K562 (cell line): ENCODE data around the gene SRP54. TPM values are rescaled to one million over a fixed set of nuclear protein-coding genes. Genes with fewer than 3 reads are reported as not detected.

Experiments
- ATAC-seq: fragments of 200-7000 bp; cut with Tn5 transposase; 3 replicates; pipeline ENCODE4 v1.9.1; 2020; ENCODE audit warnings: moderate library complexity
- BruUV-seq: library from RNA; stranded (reverse); fragments of 400-500 nt; replicated peaks from 2 replicates; lab custom pipeline; 2021; lab: Mats Ljungman, UMichigan
- CTCF ChIA-PET: fragments of 300-600 bp; formaldehyde crosslinking; extraction: SDS; loops from one replicate; lab custom pipeline; 2021; ENCODE audit warnings: low intra/inter-chr PET ratio; lab: Yijun Ruan, JAX
- POLR2A ChIA-PET: fragments of 300-600, 350-650 bp; sonication (Branson Sonifier 250); formaldehyde crosslinking; extraction: SDS; loops from one replicate; lab custom pipeline; 2021; ENCODE audit warnings: antibody characterized with exemption, inconsistent platforms; lab: Yijun Ruan, JAX
- DNase-seq, 4 experiments: peaks; one replicate each; pipeline versions ENCODE4 v3.0.0 to v3.0.0-alpha.2; 2011 to 2018; ENCODE audit warnings: low spot score in 3 of 4, mixed read lengths in 3 of 4; ENCODE audit errors: extremely low read depth in 1 of 4
- FAIRE-seq: peaks from 2 replicates; lab custom pipeline; 2011; peaks lifted over from hg19 to GRCh38; lab: Jason Lieb, UNC
- H2AFZ ChIP-seq: 2 replicates; pipeline ENCODE4 v1.6.0; 2011; ENCODE audit warnings: low read depth, low read length, control low read depth, inconsistent platforms
- H3K27ac ChIP-seq: fragments of 200-600 bp; 3 replicates; pipeline ENCODE4 v1.8.0; 2011; ENCODE audit warnings: low read depth, mild to moderate bottlenecking, control low read depth, inconsistent platforms, low read length, moderate library complexity, mixed read lengths; ENCODE audit errors: extremely low read depth
- H3K27me3 ChIP-seq, 2 experiments: fragments of 300-600 bp in 1 of 2; 2 replicates in 1 of 2; 3 replicates in 1 of 2; pipeline versions ENCODE4 v1.6.0 to v1.8.0; 2011; ENCODE audit warnings: inconsistent platforms in 2 of 2, low read length in 2 of 2, mild to moderate bottlenecking in 1 of 2, mixed read lengths in 1 of 2, moderate library complexity in 1 of 2; ENCODE audit not compliant: control insufficient read depth in 2 of 2, insufficient read depth in 2 of 2
- H3K36me3 ChIP-seq: fragments of 300-600 bp; 3 replicates; pipeline ENCODE4 v1.8.0; 2011; ENCODE audit warnings: mild to moderate bottlenecking, low read length, inconsistent platforms; ENCODE audit not compliant: control insufficient read depth, insufficient read depth
- H3K4me1 ChIP-seq, 2 experiments: fragments of 200-600 bp in 1 of 2; replicated peaks in 1 of 2; 2 replicates in 1 of 2; 3 replicates in 1 of 2; pipeline versions ENCODE4 v1.5.1 to v1.8.0; 2011; ENCODE audit warnings: inconsistent platforms in 2 of 2, low read length in 2 of 2, mild to moderate bottlenecking in 1 of 2, mixed read lengths in 1 of 2, moderate library complexity in 1 of 2; ENCODE audit not compliant: control insufficient read depth in 2 of 2, insufficient read depth in 2 of 2
- H3K4me2 ChIP-seq: 2 replicates; pipeline ENCODE4 v1.6.1; 2011; ENCODE audit warnings: low read length, control low read depth, inconsistent platforms, mixed read lengths; ENCODE audit not compliant: insufficient read depth
- H3K4me3 ChIP-seq: fragments of 200-600 bp; sonication (generic), shearing (Covaris generic); 2 replicates; pipeline ENCODE4 v1.5.1; 2016; ENCODE audit warnings: control low read depth, inconsistent platforms
- H3K79me2 ChIP-seq: fragments of 200-600 bp; 3 replicates; pipeline ENCODE4 v1.8.0; 2011; ENCODE audit warnings: low read length, inconsistent platforms; ENCODE audit not compliant: control insufficient read depth, insufficient read depth
- H3K9ac ChIP-seq, 2 experiments: 2 replicates each; pipeline versions ENCODE4 v1.6.0 to v1.6.1; 2011; ENCODE audit warnings: low read depth in 2 of 2, low read length in 2 of 2, control low read depth in 1 of 2, inconsistent platforms in 1 of 2, mild to moderate bottlenecking in 1 of 2, mixed read lengths in 1 of 2; ENCODE audit not compliant: insufficient read depth in 1 of 2
- H3K9me1 ChIP-seq: one replicate; pipeline ENCODE4 v1.6.0; 2011; ENCODE audit warnings: inconsistent platforms, mild to moderate bottlenecking, low read length, moderate library complexity; ENCODE audit not compliant: control insufficient read depth, insufficient read depth
- H3K9me3 ChIP-seq: replicated peaks from 2 replicates; pipeline ENCODE4 v1.5.1; 2011; ENCODE audit warnings: low read depth, low read length, inconsistent platforms; ENCODE audit not compliant: control insufficient read depth, insufficient read depth
- H4K20me1 ChIP-seq: replicated peaks from 2 replicates; pipeline ENCODE4 v1.6.1; 2011; ENCODE audit warnings: low read length, inconsistent platforms, mixed read lengths; ENCODE audit not compliant: control insufficient read depth, insufficient read depth
- BRF2 ChIP-seq: IDR thresholded peaks from 3 replicates; pipeline ENCODE4 v1.6.1; 2011; ENCODE audit warnings: borderline replicate concordance, mild to moderate bottlenecking; ENCODE audit not compliant: insufficient read length, insufficient read depth
- DMBX1 ChIP-seq: fragments of 250-450 bp; sonication (Bioruptor Pico); IDR thresholded peaks from 2 replicates; pipeline ENCODE4 v1.8.0; 2022; ENCODE audit warnings: inconsistent platforms, mild to moderate bottlenecking, moderate library complexity, borderline replicate concordance
- GTF2E2 ChIP-seq: fragments of 200-800 bp; sonication (Bioruptor generic); IDR thresholded peaks from 2 replicates; pipeline ENCODE4 v1.6.1; 2016; ENCODE audit warnings: missing genetic modification characterization, missing compliant biosample characterization
- HOXB6 ChIP-seq: fragments of 250-450 bp; sonication (Bioruptor Pico); IDR thresholded peaks from 2 replicates; pipeline ENCODE4 v1.5.1; 2022; ENCODE audit warnings: mild to moderate bottlenecking, borderline replicate concordance
- PHF20 ChIP-seq: fragments of 450-650 bp; IDR thresholded peaks from 2 replicates; pipeline ENCODE4 v1.6.1; 2018; ENCODE audit not compliant: partially characterized antibody
- THAP12 ChIP-seq: fragments of 250-450 bp; sonication (Bioruptor Pico); IDR thresholded peaks from 2 replicates; pipeline ENCODE4 v1.9.0; 2021; ENCODE audit warnings: mild to moderate bottlenecking, inconsistent platforms
- ZFP91 ChIP-seq: sonication (generic); formaldehyde crosslinking; IDR thresholded peaks from 2 replicates; pipeline ENCODE4 v1.8.0; 2022; ENCODE audit warnings: mild to moderate bottlenecking, missing genetic modification reagents
- WGBS: fragments of 100-300 bp; shearing (Covaris generic); methylation state at CpG from one replicate; pipeline ENCODE4 v1.1.6; 2016; ENCODE audit warnings: low coverage, mixed read lengths; ENCODE audit not compliant: insufficient coverage; ENCODE audit errors: missing lambda C conversion rate; 5-methylcytosine and 5-hydroxymethylcytosine counted together
- in situ Hi-C: fragments of 300-500 bp; cut with MboI; formaldehyde crosslinking; loops from 4 replicates; pipeline ENCODE4 v1.15.0; 2018; ENCODE audit warnings: inconsistent platforms, mixed read lengths
- intact Hi-C: fragments of 100-400 bp; cut with micrococcal nuclease; formaldehyde crosslinking; loops from 2 replicates; pipeline ENCODE4 v1.14.2; 2022
- polyA plus RNA-seq, 8 experiments: library from polyadenylated mRNA; depleted of rRNA in 4 of 8; stranded (reverse) in 5 of 8; unstranded in 3 of 8; fragments of >200 nt; fragmentation: Nextera tagmentation in 2 of 8; fragmentation: Illumina TruSeq in 1 of 8; extraction: Ambion mirVana in 2 of 8; extraction: Trizol in 1 of 8; gene quantifications; 2 replicates each; pipeline versions ENCODE4 v1.2.1 to v1.2.3, GENCODE V29; 2011 to 2014; ENCODE audit warnings: inconsistent platforms in 1 of 8, missing spikeins in 1 of 8
- total RNA-seq, 7 experiments: library from RNA; depleted of rRNA in 6 of 7; stranded (reverse); fragments of >200 nt in 6 of 7; fragmentation: Illumina TruSeq in 2 of 7; extraction: Trizol in 2 of 7; gene quantifications; 2 replicates each; pipeline versions ENCODE4 v1.2.1 to v1.2.3, GENCODE V29; 2011 to 2021; ENCODE audit warnings: low replicate concordance in 1 of 7
- TF ChIP-seq, protein P1 (sequence below): sonication (generic); formaldehyde crosslinking; IDR thresholded peaks from 2 replicates; pipeline ENCODE4 v1.8.0; 2023; ENCODE audit warnings: mild to moderate bottlenecking, missing genetic modification reagents

SRP54 gene
- total and polyA plus RNA-seq, 9 of the 15 experiments (the other 6 are each of a cell fraction or from before 2014, with no cell fraction given), result 28.6 to 69.8 (median 51.7) TPM

DNA sequence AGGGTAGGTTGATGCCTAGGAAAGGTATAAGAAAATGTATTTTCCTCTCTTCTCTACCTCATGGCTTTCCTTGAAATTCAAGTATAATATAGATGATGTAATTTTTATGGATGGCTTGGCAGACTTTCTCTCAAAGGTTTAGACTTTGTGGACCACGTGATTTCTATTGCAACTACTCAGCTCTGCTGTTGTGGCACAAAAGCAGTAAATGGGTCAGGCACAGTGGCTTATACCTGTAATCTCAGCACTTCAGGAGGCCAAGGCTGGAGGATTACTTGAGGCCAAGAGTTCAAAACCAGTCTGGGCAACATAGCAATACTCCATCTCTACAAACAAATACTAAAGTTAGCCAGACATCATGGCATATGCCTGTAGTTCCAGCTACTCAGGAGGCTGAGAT, 22.0 kb downstream of the SRP54 start:
- Histone ChIP-seq H4K20me1 (no peaks in the 10 kb centered on the region), H3K27ac (no peak overlapping the region), H3K27me3 (no peaks in the 10 kb centered on the region), H3K9ac (no peak overlapping the region), H3K79me2 (no peaks in the 10 kb centered on the region), H3K4me2 (no peak overlapping the region), H3K9me1 (no peaks in the 10 kb centered on the region), H3K36me3 (peaks cover 20% of the 10 kb centered on the region; the same call in 2 of the 3 replicates), H3K9me3 (no peaks in the 10 kb centered on the region), H3K4me1 (no peaks in the 10 kb centered on the region), H3K4me3 (no peak overlapping the region), H2AFZ (no peak overlapping the region)
- ATAC-seq (no peak), FAIRE-seq (no peak), DNase-seq (no peak)
- in situ Hi-C loops, result no loop called here
- TSS peak; percentile 24 for BruUV-seq
- intact Hi-C loops, result no loop called here
- whole genome bisulfite sequencing, result 89% methylated on average over 1 of the region's 1 CpG
- ChIA-PET CTCF (no interaction called here), POLR2A (no interaction called here)
- TF ChIP-seq DMBX1 (CRISPR knock-in tag), result no peak
- TF ChIP-seq, protein P1, sequence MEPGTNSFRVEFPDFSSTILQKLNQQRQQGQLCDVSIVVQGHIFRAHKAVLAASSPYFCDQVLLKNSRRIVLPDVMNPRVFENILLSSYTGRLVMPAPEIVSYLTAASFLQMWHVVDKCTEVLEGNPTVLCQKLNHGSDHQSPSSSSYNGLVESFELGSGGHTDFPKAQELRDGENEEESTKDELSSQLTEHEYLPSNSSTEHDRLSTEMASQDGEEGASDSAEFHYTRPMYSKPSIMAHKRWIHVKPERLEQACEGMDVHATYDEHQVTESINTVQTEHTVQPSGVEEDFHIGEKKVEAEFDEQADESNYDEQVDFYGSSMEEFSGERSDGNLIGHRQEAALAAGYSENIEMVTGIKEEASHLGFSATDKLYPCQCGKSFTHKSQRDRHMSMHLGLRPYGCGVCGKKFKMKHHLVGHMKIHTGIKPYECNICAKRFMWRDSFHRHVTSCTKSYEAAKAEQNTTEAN (CRISPR knock-in tag), result no peak
- no peak for TF ChIP-seq PHF20
- TF ChIP-seq BRF2, result no peak
- TF ChIP-seq HOXB6 (CRISPR knock-in tag), result no peak
- no peak for TF ChIP-seq ZFP91 (CRISPR knock-in tag)
- TF ChIP-seq GTF2E2, result no peak
- no peak for TF ChIP-seq THAP12 (CRISPR knock-in tag)
